SIG-M5 treated with dmso at 0.1 percent for 504 hours (cell line): Measurements from ENCODE around the gene GRM4.
"Not testable (repeated sequence)": the region's sequence is repeated elsewhere in the genome, so short reads cannot be mapped to it uniquely, and the experiment has no call there.

Source experiments
- DNase-seq: peaks from one replicate; lab custom pipeline; 2025; ENCODE audit not compliant: unreplicated experiment; lab: John Stamatoyannopoulos, UW

Gene GRM4

GRCh38 chr6:34027445-34027936 lies 118.4 kb downstream of the GRM4 start:
- peak; percentile 9 for DNase-seq

- DNase-seq: no peak
These were observed 120.0 kb downstream of the GRM4 start for GRCh38 chr6:34025861-34026260.

GRCh38 chr6:34025112-34025807 lies 120.6 kb downstream of the GRM4 start:
- DNase-seq: no peak

- DNase-seq: no peak
These were observed 123.0 kb downstream of the GRM4 start for GRCh38 chr6:34022873-34023255.

GRCh38 chr6:34022250-34022872 lies 123.5 kb downstream of the GRM4 start:
- DNase-seq: no peak

GRCh38 chr6:34021554-34022190 lies 124.2 kb downstream of the GRM4 start:
- DNase-seq: no peak

- no peak for DNase-seq
These were observed 124.9 kb downstream of the GRM4 start for GRCh38 chr6:34020807-34021553.

GRCh38 chr6:34020278-34020677 lies 125.6 kb downstream of the GRM4 start:
- no peak for DNase-seq

- DNase-seq: no peak
These were observed 126.8 kb downstream of the GRM4 start for GRCh38 chr6:34018961-34019606.

GRCh38 chr6:34018026-34018425 lies 127.9 kb downstream of the GRM4 start:
- no peak for DNase-seq

GRCh38 chr6:34017106-34017805 lies 128.6 kb downstream of the GRM4 start:
- DNase-seq: no peak

GRCh38 chr6:34016573-34016972 lies 129.3 kb downstream of the GRM4 start:
- DNase-seq: not testable (repeated sequence)

GRCh38 chr6:34015586-34015985 lies 130.3 kb downstream of the GRM4 start:
- DNase-seq: no peak

- DNase-seq: no peak
These were observed 134.6 kb downstream of the GRM4 start for GRCh38 chr6:34011264-34011663.

- no peak for DNase-seq
These were observed 139.9 kb downstream of the GRM4 start for GRCh38 chr6:34005901-34006531.

- no peak for DNase-seq
These were observed 141.2 kb downstream of the GRM4 start for GRCh38 chr6:34004706-34005105.

GRCh38 chr6:34003962-34004361 lies 141.9 kb downstream of the GRM4 start:
- DNase-seq: no peak

GRCh38 chr6:34001706-34002621 lies 143.9 kb downstream of the GRM4 start:
- DNase-seq: no peak

- no peak for DNase-seq
These were observed 145.6 kb downstream of the GRM4 start for GRCh38 chr6:34000281-34000680.
